G401.6 (cell line): ENCODE measurements around the gene KCNK3.
"Not testable (repeated sequence)": the region's sequence is repeated elsewhere in the genome, so short reads cannot be mapped to it uniquely, and the experiment has no call there.

Source experiments
- FAIRE-seq: peaks from 2 replicates; lab custom pipeline; 2012; peaks lifted over from hg19 to GRCh38; lab: Jason Lieb, UNC

Gene KCNK3

GRCh38 chr2:26692279-26692896 lies at the start of gene KCNK3:
TSS of gene KCNK3 (plus strand) at chr2:26692722. CDS start at chr2:26692876, 154 bp downstream.
- FAIRE-seq = no peak

- no peak for FAIRE-seq
Observed at GRCh38 chr2:26644188-26644835, 48.2 kb upstream of the KCNK3 start.

- FAIRE-seq = no peak
Observed at GRCh38 chr2:26645762-26646161, 46.8 kb upstream of the KCNK3 start.

- no peak for FAIRE-seq
Observed at GRCh38 chr2:26646986-26647672, 45.4 kb upstream of the KCNK3 start.

GRCh38 chr2:26647981-26648380 lies 44.5 kb upstream of the KCNK3 start:
- no peak for FAIRE-seq

- no peak for FAIRE-seq
Observed at GRCh38 chr2:26648516-26648915, 44.0 kb upstream of the KCNK3 start.

GRCh38 chr2:26649322-26649721 lies 43.2 kb upstream of the KCNK3 start:
- no peak for FAIRE-seq

- FAIRE-seq = no peak
Observed at GRCh38 chr2:26649992-26650712, 42.4 kb upstream of the KCNK3 start.

- FAIRE-seq = no peak
Observed at GRCh38 chr2:26650713-26651469, 41.6 kb upstream of the KCNK3 start.

- FAIRE-seq = no peak
Observed at GRCh38 chr2:26651470-26651771, 41.1 kb upstream of the KCNK3 start.

GRCh38 chr2:26651799-26652198 lies 40.7 kb upstream of the KCNK3 start:
- no peak for FAIRE-seq

GRCh38 chr2:26652361-26653041 lies 40.0 kb upstream of the KCNK3 start:
- no peak for FAIRE-seq

GRCh38 chr2:26653207-26654060 lies 39.1 kb upstream of the KCNK3 start:
- FAIRE-seq = no peak

- FAIRE-seq = no peak
Observed at GRCh38 chr2:26654061-26654340, 38.5 kb upstream of the KCNK3 start.

- FAIRE-seq = not testable (repeated sequence)
Observed at GRCh38 chr2:26655120-26655519, 37.4 kb upstream of the KCNK3 start.

- no peak for FAIRE-seq
Observed at GRCh38 chr2:26655611-26656195, 36.8 kb upstream of the KCNK3 start.

GRCh38 chr2:26657265-26657664 lies 35.3 kb upstream of the KCNK3 start:
- FAIRE-seq = no peak

GRCh38 chr2:26658691-26659346 lies 33.7 kb upstream of the KCNK3 start:
- no peak for FAIRE-seq

- no peak for FAIRE-seq
Observed at GRCh38 chr2:26660363-26660962, 32.1 kb upstream of the KCNK3 start.

- FAIRE-seq = not testable (repeated sequence)
Observed at GRCh38 chr2:26665296-26665695, 27.2 kb upstream of the KCNK3 start.
